GM18508 (cell line): Measurements from ENCODE around the gene MTG1.
"Not testable (repeated sequence)": the region's sequence is repeated elsewhere in the genome, so short reads cannot be mapped to it uniquely, and the experiment has no call there.

ENCODE experiments used
- ATAC-seq: cut with Tn5 transposase; IDR thresholded peaks from one replicate; pipeline ENCODE4 v1.9.1; 2021; ENCODE audit warnings: moderate number of reproducible peaks; ENCODE audit not compliant: insufficient read depth, unreplicated experiment

MTG1 gene

GRCh38 chr10:133377025-133377817, 16.7 kb upstream of the MTG1 start:
- no peak for ATAC-seq

GRCh38 chr10:133377818-133378250, 16.1 kb upstream of the MTG1 start:
- no peak for ATAC-seq

GRCh38 chr10:133378251-133379096, 15.5 kb upstream of the MTG1 start:
- ATAC-seq = no peak

DNA sequence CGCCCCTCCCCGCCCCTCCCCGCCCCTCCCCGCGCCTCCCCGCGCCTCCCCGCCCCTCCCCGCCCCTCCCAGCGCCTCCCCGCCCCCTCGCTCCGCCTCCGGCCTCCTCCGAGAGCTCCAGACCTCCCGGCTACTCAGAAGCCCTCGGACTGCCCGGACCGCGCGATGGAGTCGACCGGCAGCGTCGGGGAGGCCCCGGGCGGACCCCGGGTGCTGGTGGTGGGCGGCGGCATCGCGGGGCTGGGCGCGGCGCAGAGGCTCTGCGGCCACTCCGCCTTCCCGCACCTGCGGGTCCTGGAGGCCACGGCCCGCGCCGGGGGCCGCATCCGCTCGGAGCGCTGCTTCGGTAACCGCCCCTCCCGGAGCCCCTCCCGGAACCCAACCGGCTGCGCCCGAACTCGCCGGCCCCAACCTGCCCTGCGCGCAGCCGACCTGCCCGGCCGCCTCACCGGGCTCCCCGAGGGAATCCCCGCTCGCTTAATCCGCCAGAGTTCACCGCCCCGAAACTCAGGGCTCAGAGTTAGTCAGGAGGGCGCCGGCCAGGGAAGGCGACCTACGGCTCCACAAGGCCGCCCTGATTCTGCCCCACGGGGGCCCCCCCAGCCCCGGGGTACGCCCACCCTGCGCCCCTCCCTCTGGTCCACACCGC, 14.7 kb upstream of the MTG1 start, which contains the start of gene PAOX:
PAOX (plus strand) TSS at position 111 of the 649 bp plus-strand sequence; CDS start at position 166, 55 bp downstream.
- peak; percentile 38 for ATAC-seq

GRCh38 chr10:133379801-133380666, 13.9 kb upstream of the MTG1 start:
- ATAC-seq = no peak

DNA sequence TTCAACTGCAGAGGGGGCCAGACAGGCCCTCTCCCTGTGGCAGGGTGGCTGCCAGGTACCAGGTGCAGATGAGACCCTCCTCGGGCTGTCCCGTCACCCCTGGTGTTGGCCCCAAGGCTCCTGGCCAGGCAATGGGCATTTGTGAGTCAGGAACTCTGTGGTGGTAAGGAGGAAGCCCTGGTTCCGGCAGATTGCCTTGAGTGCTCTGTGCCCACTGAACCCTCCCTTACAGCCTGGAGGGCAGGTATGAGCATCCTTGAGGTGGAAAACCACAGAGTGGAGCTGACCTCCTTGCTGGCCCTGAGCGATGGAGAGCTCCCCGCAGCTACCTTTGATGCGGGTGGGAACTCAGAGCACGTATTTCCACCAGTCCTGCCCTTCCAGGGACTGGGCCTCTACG, 12.9 kb upstream of the MTG1 start:
- no peak for ATAC-seq

- no peak for ATAC-seq
Measured at GRCh38 chr10:133383551-133383950, 10.4 kb upstream of the MTG1 start.

- ATAC-seq = no peak
Measured at GRCh38 chr10:133384071-133384470, 9.9 kb upstream of the MTG1 start.

DNA sequence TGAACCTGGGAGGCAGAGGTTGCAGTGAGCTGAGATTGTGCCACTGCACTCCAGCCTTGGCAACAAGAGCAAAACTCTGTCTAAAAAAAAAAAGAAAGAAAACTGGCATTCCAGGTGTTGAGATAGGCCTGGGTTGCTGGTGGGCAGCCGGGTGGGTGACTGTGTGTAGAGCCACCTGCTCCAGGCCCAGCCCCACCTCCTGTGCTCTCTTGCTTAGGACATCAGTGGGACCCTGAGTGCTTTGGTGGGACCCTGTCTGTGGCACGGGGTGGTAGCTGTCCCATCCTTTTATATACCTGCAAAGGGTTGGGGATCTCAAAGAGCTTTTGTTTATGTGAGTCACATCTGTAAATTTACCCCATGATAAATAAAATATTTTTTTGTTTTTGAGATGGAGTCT, 8.7 kb upstream of the MTG1 start:
- ATAC-seq = no peak

DNA sequence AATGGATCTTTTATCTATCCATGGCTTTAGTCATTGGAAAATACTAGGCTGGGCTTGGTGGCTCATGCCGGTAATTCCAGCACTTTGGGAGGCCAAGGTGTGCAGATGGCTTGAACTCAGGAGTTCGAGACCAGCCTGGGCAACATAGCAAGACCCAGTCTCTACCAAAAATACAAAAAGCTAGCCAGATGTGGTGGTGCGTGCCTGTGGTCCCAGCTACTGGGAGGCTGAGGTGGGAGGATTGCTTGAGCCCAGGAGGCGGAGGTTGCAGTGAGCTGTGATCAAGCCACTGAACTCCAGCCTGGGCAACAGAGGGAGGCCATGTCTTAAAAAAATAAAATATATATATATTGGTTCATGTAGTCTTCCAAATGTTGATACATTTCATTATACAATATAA, 7.0 kb upstream of the MTG1 start:
- not testable (repeated sequence) for ATAC-seq

- no peak for ATAC-seq
Measured at GRCh38 chr10:133388236-133388972, 5.6 kb upstream of the MTG1 start.

- peak; percentile 71 for ATAC-seq
Measured at GRCh38 chr10:133388973-133389818, 4.8 kb upstream of the MTG1 start.

DNA sequence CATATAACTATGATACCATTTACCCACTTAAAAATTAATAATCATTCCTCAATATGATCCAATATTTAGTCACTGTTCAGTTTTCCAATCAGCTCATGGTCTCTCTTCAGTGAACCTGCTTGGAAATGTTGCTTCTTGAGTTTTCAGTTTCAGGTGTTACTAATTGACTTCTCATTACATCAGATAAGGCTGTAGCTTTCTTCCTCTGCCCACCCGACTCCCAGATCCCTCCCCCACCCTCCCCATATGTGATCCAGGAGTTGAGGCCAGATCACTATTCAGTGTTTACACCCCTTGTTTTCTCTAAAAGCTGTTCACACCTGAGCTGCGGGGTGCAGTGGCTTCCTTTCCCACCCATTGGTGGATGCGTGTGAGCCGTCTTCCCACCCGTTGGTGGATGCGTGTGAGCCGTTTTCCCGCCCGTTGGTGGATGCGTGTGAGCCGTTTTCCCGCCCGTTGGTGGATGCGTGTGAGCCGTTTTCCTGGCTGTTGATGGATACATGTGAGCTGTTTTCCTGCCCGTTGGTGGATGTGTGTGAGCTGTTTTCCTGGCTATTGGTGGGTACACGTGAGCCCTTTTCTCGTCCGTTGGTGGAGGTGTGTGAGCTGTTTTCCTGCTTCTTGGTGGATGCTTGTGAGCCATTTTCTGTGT, 3.2 kb upstream of the MTG1 start:
- ATAC-seq = no peak

DNA sequence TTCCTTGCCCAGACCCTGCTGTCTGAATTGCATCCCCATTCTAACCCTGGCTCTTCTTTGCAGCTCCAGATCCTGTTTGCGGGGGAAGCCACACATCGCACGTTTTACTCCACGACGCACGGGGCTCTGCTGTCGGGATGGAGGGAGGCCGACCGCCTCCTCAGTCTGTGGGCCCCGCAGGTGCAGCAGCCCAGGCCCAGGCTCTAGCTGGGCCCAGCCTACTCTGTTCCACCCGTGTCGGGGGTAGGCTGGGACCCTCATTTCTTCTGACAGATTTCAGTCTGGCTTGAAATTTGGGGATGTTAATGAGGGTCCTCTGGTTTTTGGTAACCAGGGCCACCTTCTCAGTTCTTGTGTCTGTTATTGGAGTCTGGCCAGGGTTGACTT, 2.7 kb upstream of the MTG1 start:
- no peak for ATAC-seq

DNA sequence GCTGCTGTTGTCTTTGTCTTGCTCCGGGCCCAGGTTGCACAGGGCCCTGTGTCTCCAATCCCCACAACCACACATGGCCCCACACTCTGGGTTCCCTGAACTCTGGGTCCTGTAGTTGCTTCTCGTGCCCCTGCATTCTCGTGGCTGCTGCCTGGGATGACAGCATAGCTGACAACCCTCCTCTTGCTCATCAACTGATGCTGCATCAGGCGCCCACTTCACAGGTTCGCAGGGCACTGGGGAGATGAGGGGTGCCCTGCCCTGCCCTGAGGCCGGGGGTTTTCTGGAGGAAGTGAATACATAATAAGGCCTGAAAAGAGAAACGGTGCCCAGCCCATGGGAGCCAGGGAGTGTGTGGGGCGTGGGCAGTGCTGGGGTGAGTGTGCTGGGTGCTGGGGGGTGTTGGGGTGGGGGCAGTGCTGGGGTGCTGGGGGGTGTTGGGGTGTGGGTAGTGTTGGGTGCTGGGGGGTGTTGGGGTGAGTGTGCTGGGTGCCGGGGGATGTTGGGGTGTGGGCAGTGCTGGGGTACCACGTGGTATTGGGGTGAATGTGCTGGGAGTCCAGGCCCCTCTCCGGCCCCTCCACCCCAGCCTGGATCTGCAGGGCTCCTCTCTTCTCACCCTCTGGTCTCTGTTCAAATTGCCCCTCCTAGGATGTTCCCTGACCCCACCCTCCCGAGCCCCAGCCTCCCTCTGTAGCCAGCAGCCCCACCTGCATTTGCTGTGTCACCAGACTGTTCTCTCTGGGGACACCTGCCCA, 2.0 kb upstream of the MTG1 start:
- ATAC-seq = no peak

DNA sequence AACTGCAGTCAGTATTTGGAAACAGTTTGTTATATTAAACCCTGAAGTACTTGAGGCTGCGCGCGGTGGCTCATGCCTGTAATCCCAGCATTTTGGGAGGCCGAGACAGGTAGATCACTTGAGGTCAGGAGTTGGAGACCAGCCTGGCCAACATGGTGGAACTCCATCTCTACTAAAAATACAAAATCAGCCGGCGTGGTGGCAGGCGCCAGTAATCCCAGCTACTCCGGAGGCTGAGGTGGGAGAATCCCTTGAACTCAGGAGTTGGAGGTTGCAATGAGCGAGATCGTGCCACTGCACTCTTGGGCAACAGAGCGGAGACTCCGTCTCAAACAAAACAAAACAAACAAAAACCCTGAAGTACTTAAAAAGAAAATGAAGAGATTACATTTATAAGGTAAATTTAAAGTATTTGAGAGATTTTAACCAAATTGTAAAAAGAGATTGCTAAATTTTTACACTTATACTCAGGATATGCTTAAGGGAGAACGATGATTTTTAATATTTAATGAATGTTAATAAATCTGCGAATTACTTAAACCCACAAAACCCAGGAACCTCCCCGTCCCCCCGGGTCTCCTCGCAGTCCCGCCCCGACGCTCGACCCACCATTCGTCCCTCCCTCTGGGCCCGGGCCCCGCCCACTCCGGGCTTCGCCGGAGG, 425 bp upstream of the MTG1 start:
- ATAC-seq = no peak

DNA sequence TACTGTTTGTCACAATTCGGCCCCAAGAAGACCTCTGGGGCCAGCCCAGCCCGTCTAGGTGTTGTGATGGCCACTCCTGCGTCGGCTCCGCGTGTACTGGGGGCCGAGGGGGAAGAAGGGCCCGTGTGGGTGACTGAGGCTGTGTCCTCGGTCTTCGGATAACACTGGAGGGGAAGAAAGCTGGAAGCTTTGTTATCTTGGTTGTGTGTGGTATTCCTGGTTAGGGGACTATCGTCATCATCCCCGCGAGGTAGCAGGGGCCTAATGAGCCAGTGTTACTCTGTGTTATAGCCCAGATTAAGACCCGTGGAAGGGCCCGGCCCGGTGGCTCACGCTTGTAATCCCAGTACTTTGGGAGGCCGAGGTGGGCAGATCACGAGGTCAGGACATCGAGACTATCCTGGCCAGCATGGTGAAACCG, 854 bp downstream of the MTG1 start:
- no peak for ATAC-seq
